Stimulated activated naive CD8-positive, alpha-beta T cell treated with anti-CD3 and anti-CD28 coated beads, Interleukin-15, amount 100 ng/mL, for 72 hours (primary cell): ENCODE data around the gene STAT5B.
"Not testable (repeated sequence)": the region's sequence is repeated elsewhere in the genome, so short reads cannot be mapped to it uniquely, and the experiment has no call there.

Experiments used
- ATAC-seq: fragments of 150-1000 bp; cut with Tn5 transposase; 2 replicates; pipeline ENCODE4 v1.10.0; 2021; ENCODE audit warnings: mild to moderate bottlenecking, moderate library complexity
- DNase-seq, 2 donors: peaks; one replicate each; pipeline ENCODE4 v3.0.0; 2021 to 2022
- H3K27ac Mint-ChIP-seq, 2 donors: one replicate each; pipeline ENCODE4 v1.8.0; 2022; ENCODE audit warnings: mild to moderate bottlenecking in 2 of 2, mixed read lengths in 2 of 2, moderate library complexity in 2 of 2
- H3K27me3 Mint-ChIP-seq: one replicate; pipeline ENCODE4 v1.8.0; 2022; ENCODE audit warnings: mixed read lengths
- H3K4me1 Mint-ChIP-seq: one replicate; pipeline ENCODE4 v1.8.0; 2022; ENCODE audit warnings: mild to moderate bottlenecking, mixed read lengths
- H3K4me3 Mint-ChIP-seq, 2 donors: one replicate each; pipeline ENCODE4 v1.8.0; 2022; ENCODE audit warnings: mild to moderate bottlenecking in 2 of 2, mixed read lengths in 2 of 2, moderate library complexity in 1 of 2
- H3K9me3 Mint-ChIP-seq, 2 donors: one replicate each; pipeline ENCODE4 v1.8.0; 2022; ENCODE audit warnings: mixed read lengths in 2 of 2

STAT5B gene

DNA sequence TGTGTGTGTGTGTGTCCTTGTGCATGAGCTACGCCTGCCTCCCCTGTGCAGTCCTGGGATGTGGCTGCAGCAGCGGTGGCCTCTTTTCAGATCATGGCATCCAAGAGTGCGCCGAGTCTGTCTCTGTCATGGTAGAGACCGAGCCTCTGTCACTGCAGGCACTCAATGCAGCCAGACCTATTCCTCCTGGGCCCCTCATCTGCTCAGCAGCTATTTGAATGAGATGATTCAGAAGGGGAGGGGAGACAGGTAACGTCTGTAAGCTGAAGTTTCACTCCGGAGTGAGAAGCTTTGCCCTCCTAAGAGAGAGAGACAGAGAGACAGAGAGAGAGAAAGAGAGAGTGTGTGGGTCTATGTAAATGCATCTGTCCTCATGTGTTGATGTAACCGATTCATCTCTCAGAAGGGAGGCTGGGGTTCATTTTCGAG, 34.6 kb upstream of the STAT5B start:
- DNase-seq, result no peak
- H3K9me3 Mint-ChIP-seq, result no peaks in the 10 kb centered on the region
- peak; percentile 16 for ATAC-seq
- H3K4me1 Mint-ChIP-seq, result peaks cover 87% of the 10 kb centered on the region
- H3K27ac Mint-ChIP-seq, result peak overlapping the region in 1 of 2 donors; percentile 95
- no peaks in the 10 kb centered on the region for H3K27me3 Mint-ChIP-seq
- H3K4me3 Mint-ChIP-seq, result peak overlapping the region; percentile 44 to 84

DNA sequence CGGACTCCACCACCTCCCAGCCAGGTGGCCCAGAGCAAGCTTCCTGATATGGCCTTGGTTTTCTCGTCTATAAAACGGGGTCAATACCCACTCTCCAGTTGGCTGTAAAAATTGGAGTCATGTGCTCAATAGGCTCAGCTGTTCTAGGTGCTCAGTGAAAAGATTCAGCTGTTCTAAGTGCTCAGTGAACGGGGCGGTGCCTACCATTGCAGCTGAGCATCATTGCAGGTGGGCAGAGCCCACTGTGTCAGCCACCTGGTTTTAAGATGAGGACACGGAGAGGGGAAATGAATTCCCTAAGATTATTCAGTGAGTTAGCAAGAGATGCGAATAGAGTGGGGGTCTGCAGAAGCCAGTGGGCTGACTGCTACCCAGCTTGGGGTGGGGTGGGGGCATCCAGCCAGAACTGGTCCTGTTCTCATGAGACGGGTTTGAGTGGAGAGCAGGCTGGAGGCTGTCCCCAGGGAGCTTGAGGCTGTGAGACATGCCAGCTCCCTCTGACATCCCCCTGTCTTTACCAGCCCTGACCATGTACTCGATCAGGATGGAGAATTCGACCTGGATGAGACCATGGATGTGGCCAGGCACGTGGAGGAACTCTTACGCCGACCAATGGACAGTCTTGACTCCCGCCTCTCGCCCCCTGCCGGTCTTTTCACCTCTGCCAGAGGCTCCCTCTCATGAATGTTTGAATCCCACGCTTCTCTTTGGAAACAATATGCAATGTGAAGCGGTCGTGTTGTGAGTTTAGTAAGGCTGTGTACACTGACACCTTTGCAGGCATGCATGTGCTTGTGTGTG, 34.0 kb upstream of the STAT5B start:
- Mint-ChIP-seq H3K4me3 (peak overlapping the region; percentile 44 to 84), H3K9me3 (no peaks in the 10 kb centered on the region), H3K4me1 (peaks cover 81% of the 10 kb centered on the region), H3K27me3 (no peaks in the 10 kb centered on the region), H3K27ac (peak overlapping the region in 1 of 2 donors; percentile 95)
- no peak for DNase-seq
- no peak for ATAC-seq

DNA sequence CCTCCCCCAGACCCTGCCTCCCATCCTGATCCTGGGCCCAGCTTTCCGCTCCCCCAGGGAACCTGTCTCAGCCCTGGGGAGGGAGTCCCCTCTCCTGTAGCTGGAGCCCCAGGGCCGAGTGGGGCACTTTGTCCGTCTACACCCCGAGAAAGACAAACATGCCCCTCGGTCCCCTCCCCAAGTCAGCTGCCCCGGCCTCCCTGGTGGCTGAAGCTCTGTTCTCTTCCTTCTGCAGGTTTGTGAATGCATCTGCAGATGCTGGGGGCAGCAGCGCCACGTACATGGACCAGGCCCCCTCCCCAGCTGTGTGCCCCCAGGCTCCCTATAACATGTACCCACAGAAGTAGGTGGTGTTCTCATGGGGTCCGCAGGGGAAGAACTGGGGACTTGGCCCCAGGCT, 33.0 kb upstream of the STAT5B start:
- no peaks in the 10 kb centered on the region for H3K9me3 Mint-ChIP-seq
- no peaks in the 10 kb centered on the region for H3K27me3 Mint-ChIP-seq
- ATAC-seq (no peak), DNase-seq (no peak)
- H3K4me3 Mint-ChIP-seq, result no peak overlapping the region
- H3K27ac Mint-ChIP-seq, result peak overlapping the region in 1 of 2 donors; percentile 81
- peaks cover 83% of the 10 kb centered on the region for H3K4me1 Mint-ChIP-seq

DNA sequence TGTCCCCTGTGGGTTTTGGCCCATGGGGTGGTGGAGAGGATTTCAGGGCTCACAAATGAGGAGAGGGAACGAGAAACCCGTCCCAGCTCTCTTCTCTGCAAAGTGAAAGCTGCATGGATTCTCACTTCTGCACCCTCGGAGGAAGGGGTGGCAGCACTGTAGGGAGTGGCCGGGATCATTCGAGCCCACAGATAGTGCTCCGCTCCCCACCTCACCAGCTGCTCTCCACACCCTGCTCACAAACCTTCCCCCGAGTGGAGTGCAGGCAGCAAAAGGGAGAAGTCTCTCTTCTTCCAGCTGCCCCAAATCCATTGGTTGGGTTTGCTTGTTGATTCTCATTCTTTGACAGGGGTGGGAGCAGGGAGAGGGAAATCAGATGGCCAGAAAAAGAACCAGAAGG, 32.3 kb upstream of the STAT5B start:
- H3K9me3 Mint-ChIP-seq, result no peaks in the 10 kb centered on the region
- no peak overlapping the region for H3K4me3 Mint-ChIP-seq
- no peak for ATAC-seq
- H3K27me3 Mint-ChIP-seq, result no peaks in the 10 kb centered on the region
- peak overlapping the region; percentile 12 to 81 for H3K27ac Mint-ChIP-seq
- DNase-seq, result no peak
- H3K4me1 Mint-ChIP-seq, result peaks cover 83% of the 10 kb centered on the region

DNA sequence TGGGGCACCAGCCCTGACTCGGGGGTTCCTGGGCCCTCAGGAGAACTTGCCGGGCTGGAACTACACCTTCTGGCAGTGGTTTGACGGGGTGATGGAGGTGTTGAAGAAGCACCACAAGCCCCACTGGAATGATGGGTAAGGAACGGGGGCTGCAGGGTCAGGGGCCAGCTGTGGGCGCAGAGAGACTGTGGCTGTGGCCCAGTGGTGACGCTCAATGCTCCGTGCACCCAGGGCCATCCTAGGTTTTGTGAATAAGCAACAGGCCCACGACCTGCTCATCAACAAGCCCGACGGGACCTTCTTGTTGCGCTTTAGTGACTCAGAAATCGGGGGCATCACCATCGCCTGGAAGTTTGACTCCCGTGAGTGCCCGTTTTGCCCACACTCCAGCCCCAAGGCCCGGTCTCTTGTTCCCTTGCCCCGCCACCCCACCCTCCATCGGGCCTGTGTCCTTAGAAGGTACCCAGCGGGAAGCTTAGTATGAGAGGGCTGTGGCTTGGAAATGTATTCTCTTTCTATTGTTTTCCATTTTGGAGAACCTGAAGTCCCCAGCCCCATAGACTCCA, 31.3 kb upstream of the STAT5B start:
- H3K27ac Mint-ChIP-seq, result peak overlapping the region; percentile 1 to 91

DNA sequence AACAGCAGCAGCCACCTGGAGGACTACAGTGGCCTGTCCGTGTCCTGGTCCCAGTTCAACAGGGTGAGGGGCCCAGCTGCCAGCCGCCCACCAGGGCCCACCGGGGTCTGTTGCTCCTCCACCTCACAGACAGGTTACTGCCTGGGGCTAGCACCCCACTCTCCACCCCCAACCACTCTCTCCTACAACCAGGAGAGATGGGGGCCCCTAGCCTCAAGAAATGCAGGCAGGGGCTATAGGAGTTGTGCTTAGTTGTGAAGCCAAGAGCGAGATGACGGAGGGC, 30.1 kb upstream of the STAT5B start:
- DNase-seq, result no peak
- H3K4me1 Mint-ChIP-seq, result peaks cover 73% of the 10 kb centered on the region
- no peaks in the 10 kb centered on the region for H3K9me3 Mint-ChIP-seq
- peak overlapping the region in 1 of 2 donors; percentile 68 for H3K27ac Mint-ChIP-seq
- no peak for ATAC-seq
- H3K4me3 Mint-ChIP-seq, result no peak overlapping the region
- H3K27me3 Mint-ChIP-seq, result no peaks in the 10 kb centered on the region

More for the DNA sequence above, 31.3 kb upstream of the STAT5B start:
- ATAC-seq (no peak), DNase-seq (no peak)
- Mint-ChIP-seq H3K9me3 (no peaks in the 10 kb centered on the region), H3K4me3 (no peak overlapping the region), H3K4me1 (peaks cover 78% of the 10 kb centered on the region), H3K27me3 (no peaks in the 10 kb centered on the region)

DNA sequence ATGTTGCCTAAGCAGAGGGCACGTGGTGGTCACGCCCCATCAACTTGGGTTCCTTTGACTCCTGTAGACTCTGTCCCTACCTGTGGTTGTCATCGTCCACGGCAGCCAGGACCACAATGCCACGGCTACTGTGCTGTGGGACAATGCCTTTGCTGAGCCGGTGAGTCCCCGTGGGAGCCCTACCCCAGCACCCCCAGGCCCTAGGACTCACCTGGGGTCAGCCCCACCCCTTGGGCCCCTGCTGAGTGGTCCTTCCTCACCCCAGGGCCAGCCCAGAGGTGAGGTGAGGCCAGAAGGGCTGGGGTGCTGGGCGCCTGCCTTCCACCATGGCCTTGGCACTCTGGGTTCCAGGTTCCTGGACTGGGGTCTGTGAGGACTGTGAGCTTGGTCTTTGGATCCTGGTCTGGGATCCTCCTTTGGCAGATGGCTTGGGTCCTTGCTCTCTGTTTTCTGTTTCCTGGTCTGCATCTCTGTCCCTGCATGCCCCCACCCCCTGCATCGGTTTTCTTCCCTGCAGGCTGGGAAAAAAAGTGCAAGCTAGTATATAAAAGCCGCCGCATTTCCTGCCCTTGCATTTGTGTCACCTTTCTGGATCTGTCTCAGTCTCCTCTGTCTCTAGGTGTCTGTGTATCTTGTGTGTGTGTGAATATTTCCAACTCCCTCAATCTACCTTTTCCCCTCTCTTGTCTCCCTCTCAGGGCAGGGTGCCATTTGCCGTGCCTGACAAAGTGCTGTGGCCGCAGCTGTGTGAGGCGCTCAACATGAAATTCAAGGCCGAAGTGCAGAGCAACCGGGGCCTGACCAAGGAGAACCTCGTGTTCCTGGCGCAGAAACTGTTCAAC, 29.6 kb upstream of the STAT5B start:
- no peak for DNase-seq
- H3K27ac Mint-ChIP-seq, result peak overlapping the region in 1 of 2 donors; percentile 68
- H3K4me1 Mint-ChIP-seq, result peaks cover 71% of the 10 kb centered on the region
- peak; percentile 15 for ATAC-seq
- H3K4me3 Mint-ChIP-seq, result no peak overlapping the region
- no peaks in the 10 kb centered on the region for H3K27me3 Mint-ChIP-seq
- H3K9me3 Mint-ChIP-seq, result no peaks in the 10 kb centered on the region

DNA sequence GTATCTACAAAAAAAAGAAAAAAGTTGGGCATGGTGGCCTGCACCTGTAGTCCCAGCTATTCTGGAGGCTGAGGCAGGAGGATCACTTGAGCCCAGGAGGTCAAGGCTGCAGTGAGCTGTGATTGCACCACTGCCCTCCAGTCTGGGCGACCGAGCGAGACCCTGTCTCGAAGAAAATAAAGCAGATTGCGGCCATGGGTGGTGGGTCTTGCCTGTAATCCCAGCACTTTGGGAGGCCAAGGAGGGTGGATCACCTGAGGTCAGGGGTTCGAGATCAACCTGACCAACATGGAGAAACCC, 28.8 kb upstream of the STAT5B start:
- not testable (repeated sequence) for H3K27me3 Mint-ChIP-seq, DNase-seq, H3K9me3 Mint-ChIP-seq, ATAC-seq, H3K4me3 Mint-ChIP-seq
- peak overlapping the region in 1 of 2 donors; percentile 91 for H3K27ac Mint-ChIP-seq
- peaks cover 63% of the 10 kb centered on the region for H3K4me1 Mint-ChIP-seq

DNA sequence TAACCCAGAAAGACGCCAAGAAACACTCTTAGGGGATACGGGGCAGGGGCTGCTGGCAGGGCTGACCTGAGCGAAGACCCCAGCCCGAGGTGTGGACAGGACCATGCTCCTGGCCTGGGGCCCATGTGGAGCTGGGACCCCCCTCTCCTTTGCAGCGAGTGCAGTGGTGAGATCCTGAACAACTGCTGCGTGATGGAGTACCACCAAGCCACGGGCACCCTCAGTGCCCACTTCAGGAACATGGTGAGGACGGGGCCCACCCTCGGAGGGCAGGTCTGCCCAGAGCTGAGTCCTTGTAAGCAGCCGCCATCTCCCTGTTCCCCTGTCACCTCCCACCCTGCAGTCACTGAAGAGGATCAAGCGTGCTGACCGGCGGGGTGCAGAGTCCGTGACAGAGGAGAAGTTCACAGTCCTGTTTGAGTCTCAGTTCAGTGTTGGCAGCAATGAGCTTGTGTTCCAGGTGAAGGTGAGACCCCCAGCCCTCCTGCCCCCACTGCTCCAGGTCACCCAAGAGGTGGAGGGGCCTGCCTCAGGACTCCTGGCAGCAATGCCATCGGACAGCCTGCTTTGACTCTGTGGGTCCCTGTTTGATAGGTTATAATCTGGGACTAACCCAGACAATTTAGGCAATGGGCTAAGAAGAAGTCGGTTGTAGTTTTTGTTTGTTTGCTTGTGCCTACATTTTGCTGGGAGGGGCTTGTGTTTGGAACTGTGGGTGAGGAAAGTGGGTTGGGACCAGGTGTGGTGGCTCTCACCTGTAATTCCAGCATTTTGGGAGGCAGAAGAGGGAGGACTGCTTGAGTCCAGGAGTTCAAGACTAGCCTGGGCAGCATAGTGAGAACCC, 28.2 kb upstream of the STAT5B start:
- H3K4me1 Mint-ChIP-seq, result peaks cover 57% of the 10 kb centered on the region
- no peaks in the 10 kb centered on the region for H3K9me3 Mint-ChIP-seq
- H3K27ac Mint-ChIP-seq, result peak overlapping the region; percentile 81 to 91
- H3K4me3 Mint-ChIP-seq, result no peak overlapping the region
- H3K27me3 Mint-ChIP-seq, result no peaks in the 10 kb centered on the region
- ATAC-seq (no peak), DNase-seq (no peak)

DNA sequence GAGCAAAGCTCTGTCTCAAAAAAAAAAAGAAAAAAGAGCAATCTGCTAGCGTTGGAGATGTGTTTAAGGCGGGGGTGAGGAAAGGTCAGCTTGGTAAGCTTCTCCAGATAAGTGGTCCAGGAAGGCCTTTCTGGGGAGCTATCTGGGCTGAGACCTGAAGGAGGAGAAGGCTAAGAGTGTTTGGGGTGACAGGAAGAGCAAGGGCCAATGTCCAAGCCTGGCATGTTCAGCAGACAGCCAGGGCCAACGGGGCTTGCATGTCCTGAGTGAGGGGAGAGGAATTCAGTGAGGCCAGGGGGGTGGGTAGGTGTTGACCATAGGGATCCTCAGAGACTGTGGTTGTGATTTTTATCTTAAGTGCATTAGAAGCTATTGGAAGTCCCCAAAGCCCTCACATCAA, 27.5 kb upstream of the STAT5B start:
- Mint-ChIP-seq H3K4me1 (peaks cover 50% of the 10 kb centered on the region), H3K9me3 (no peaks in the 10 kb centered on the region), H3K27me3 (no peaks in the 10 kb centered on the region), H3K27ac (no peak overlapping the region), H3K4me3 (no peak overlapping the region)
- DNase-seq, result no peak
- ATAC-seq, result no peak

DNA sequence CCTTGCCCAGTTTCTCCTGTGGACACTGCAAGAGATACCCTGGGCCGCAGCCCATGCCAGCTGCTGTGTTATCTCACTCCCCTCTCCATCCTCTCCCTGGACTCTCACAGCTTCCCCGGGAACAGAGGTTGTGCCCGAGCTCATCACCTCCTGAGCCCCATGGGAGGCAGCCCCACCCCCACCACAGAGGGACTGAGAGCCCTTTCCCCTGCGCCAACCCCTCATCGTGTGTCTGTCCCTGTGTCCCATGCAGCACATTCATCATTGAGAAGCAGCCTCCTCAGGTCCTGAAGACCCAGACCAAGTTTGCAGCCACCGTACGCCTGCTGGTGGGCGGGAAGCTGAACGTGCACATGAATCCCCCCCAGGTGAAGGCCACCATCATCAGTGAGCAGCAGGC, 24.8 kb upstream of the STAT5B start:
- no peaks in the 10 kb centered on the region for H3K27me3 Mint-ChIP-seq
- H3K27ac Mint-ChIP-seq, result no peak overlapping the region
- peaks cover 31% of the 10 kb centered on the region for H3K4me1 Mint-ChIP-seq
- DNase-seq (no peak), ATAC-seq (no peak)
- H3K4me3 Mint-ChIP-seq, result no peak overlapping the region
- H3K9me3 Mint-ChIP-seq, result no peaks in the 10 kb centered on the region

DNA sequence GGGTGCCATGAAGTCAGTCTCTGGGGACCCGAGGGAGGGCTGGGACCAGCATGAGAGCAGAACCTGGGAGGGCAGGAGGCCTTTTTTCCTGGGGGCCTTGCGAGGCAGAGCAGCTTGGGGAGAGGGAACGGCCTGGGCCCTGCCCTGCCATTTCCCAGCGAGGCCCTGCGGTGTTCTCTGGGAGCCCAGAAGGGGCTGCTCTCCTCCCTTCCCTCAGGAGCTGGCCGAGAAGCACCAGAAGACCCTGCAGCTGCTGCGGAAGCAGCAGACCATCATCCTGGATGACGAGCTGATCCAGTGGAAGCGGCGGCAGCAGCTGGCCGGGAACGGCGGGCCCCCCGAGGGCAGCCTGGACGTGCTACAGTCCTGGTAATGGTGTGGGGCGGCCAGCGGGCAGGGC, 23.7 kb upstream of the STAT5B start:
- H3K9me3 Mint-ChIP-seq, H3K27ac Mint-ChIP-seq, ATAC-seq, H3K4me3 Mint-ChIP-seq, H3K27me3 Mint-ChIP-seq, DNase-seq: not testable (repeated sequence)
- peaks cover 31% of the 10 kb centered on the region for H3K4me1 Mint-ChIP-seq

DNA sequence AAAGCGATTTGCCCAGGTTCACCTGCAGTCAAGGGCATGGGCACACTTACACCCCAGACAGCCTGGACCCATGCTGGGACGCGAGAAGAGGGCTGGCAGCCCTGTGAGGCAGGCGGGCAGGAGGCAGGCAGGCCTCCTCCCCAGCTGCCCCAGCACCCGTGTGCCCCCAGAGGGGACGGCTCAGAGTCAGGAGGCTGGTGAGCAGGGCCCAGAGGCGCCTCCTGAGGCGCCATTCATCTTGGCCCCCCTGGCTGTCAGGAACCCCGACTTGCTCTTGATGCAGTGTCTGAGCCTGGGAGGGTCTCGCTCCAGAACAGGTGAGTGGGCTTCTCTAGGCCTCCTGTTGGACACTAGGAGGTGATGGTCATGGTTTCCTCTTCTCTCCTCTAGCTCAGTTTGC, 23.2 kb upstream of the STAT5B start:
- H3K27me3 Mint-ChIP-seq, H3K27ac Mint-ChIP-seq, H3K9me3 Mint-ChIP-seq, ATAC-seq, H3K4me3 Mint-ChIP-seq, DNase-seq: not testable (repeated sequence)
- peaks cover 31% of the 10 kb centered on the region for H3K4me1 Mint-ChIP-seq

DNA sequence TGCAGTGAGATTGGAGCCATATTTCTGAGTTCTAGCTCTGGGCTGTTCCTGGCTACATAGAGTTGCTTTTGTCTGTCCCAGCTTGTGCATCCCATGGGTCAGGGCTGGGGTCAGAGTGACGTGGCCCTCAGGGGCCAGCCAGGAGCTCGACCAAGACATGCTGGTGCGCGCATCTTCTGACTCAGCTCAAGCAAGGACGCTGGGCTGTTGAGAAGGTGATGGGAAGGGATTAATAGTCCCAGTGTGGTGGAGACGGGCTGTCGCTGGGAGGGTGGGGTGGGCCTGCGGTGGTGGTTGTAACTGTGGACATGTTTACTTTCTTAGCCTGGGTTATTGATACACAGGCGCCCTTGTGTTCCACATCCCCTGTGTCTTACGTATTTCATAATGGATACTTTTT, 21.6 kb upstream of the STAT5B start:
- H3K4me3 Mint-ChIP-seq, ATAC-seq, H3K27ac Mint-ChIP-seq, H3K9me3 Mint-ChIP-seq, DNase-seq, H3K27me3 Mint-ChIP-seq: not testable (repeated sequence)
- H3K4me1 Mint-ChIP-seq, result peaks cover 30% of the 10 kb centered on the region

DNA sequence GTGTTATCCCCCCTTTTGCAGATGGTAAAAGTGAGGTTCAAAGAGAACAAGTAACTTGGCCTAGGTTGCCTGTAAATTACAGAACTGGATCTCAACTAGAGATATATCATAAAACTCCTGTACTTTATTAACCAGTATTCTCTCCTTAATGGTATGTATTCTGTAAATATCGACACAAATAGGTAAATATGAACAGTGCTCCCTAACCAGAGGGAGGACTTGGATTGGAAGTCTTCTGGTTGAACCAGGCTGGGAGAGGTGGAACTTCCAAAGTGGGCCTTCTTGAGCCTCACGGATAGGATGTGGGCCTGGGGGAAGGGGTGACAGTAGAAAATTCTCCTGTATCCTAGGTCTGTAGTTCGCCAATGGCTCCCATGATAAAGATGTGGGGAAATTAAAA, 19.8 kb upstream of the STAT5B start:
- Mint-ChIP-seq H3K4me1 (peaks cover 40% of the 10 kb centered on the region), H3K27me3 (no peaks in the 10 kb centered on the region), H3K9me3 (no peaks in the 10 kb centered on the region), H3K4me3 (no peak overlapping the region), H3K27ac (no peak overlapping the region)
- ATAC-seq (no peak), DNase-seq (no peak)
